ENCODE results near the gene GATB.

Gene GATB

GRCh38 chr4:151760712-151761661, at the start of gene GATB:
TSS of gene GATB (minus strand) at chr4:151761007. CDS start at chr4:151760982, 25 bp downstream.
- peak; percentile 80 for DNase-seq

GRCh38 chr4:151810476-151810875, 49.7 kb upstream of the GATB start:
- DNase-seq: no peak

- no peak for DNase-seq
Measured at GRCh38 chr4:151809716-151810115, 48.9 kb upstream of the GATB start.

GRCh38 chr4:151808542-151808941, 47.7 kb upstream of the GATB start:
- no peak for DNase-seq

- no peak for DNase-seq
Measured at GRCh38 chr4:151808120-151808529, 47.3 kb upstream of the GATB start.

GRCh38 chr4:151807220-151807619, 46.4 kb upstream of the GATB start:
- DNase-seq: no peak

GRCh38 chr4:151806511-151806927, 45.7 kb upstream of the GATB start:
- DNase-seq: no peak

- DNase-seq: no peak
Measured at GRCh38 chr4:151804821-151805220, 44.0 kb upstream of the GATB start.

- DNase-seq: no peak
Measured at GRCh38 chr4:151804086-151804630, 43.4 kb upstream of the GATB start.

GRCh38 chr4:151803246-151803645, 42.4 kb upstream of the GATB start:
- no peak for DNase-seq

GRCh38 chr4:151801547-151802516, 41.0 kb upstream of the GATB start:
- DNase-seq: no peak

GRCh38 chr4:151799417-151800012, 38.7 kb upstream of the GATB start:
- DNase-seq: no peak

- DNase-seq: no peak
Measured at GRCh38 chr4:151798678-151799416, 38.0 kb upstream of the GATB start.

GRCh38 chr4:151797853-151798252, 37.0 kb upstream of the GATB start:
- DNase-seq: no peak

GRCh38 chr4:151797131-151797530, 36.3 kb upstream of the GATB start:
- no peak for DNase-seq

GRCh38 chr4:151796106-151796505, 35.3 kb upstream of the GATB start:
- DNase-seq: no peak

GRCh38 chr4:151792995-151793394, 32.2 kb upstream of the GATB start:
- no peak for DNase-seq

- no peak for DNase-seq
Measured at GRCh38 chr4:151792530-151792929, 31.7 kb upstream of the GATB start.

- no peak for DNase-seq
Measured at GRCh38 chr4:151788021-151788420, 27.2 kb upstream of the GATB start.

GRCh38 chr4:151786158-151786495, 25.3 kb upstream of the GATB start:
- DNase-seq: no peak

GRCh38 chr4:151785484-151786157, 24.8 kb upstream of the GATB start:
- DNase-seq: no peak

GRCh38 chr4:151784706-151785105, 23.9 kb upstream of the GATB start:
- DNase-seq: no peak
